K562 (cell line): Measurements from ENCODE around the gene MAP2K7. TPM values are rescaled to one million over a fixed set of nuclear protein-coding genes. Genes with fewer than 3 reads are reported as not detected.

Experiments
- ATAC-seq: fragments of 200-7000 bp; cut with Tn5 transposase; 3 replicates; pipeline ENCODE4 v1.9.1; 2020; ENCODE audit warnings: moderate library complexity
- BruUV-seq: library from RNA; stranded (reverse); fragments of 400-500 nt; replicated peaks from 2 replicates; lab custom pipeline; 2021; lab: Mats Ljungman, UMichigan
- CTCF ChIA-PET: fragments of 300-600 bp; formaldehyde crosslinking; extraction: SDS; loops from one replicate; lab custom pipeline; 2021; ENCODE audit warnings: low intra/inter-chr PET ratio; lab: Yijun Ruan, JAX
- POLR2A ChIA-PET: fragments of 300-600, 350-650 bp; sonication (Branson Sonifier 250); formaldehyde crosslinking; extraction: SDS; loops from one replicate; lab custom pipeline; 2021; ENCODE audit warnings: antibody characterized with exemption, inconsistent platforms; lab: Yijun Ruan, JAX
- DNase-seq, 4 experiments: peaks; one replicate each; pipeline versions ENCODE4 v3.0.0 to v3.0.0-alpha.2; 2011 to 2018; ENCODE audit warnings: low spot score in 3 of 4, mixed read lengths in 3 of 4; ENCODE audit errors: extremely low read depth in 1 of 4
- FAIRE-seq: peaks from 2 replicates; lab custom pipeline; 2011; peaks lifted over from hg19 to GRCh38; lab: Jason Lieb, UNC
- H2AFZ ChIP-seq: 2 replicates; pipeline ENCODE4 v1.6.0; 2011; ENCODE audit warnings: low read depth, low read length, control low read depth, inconsistent platforms
- H3K27ac ChIP-seq: fragments of 200-600 bp; 3 replicates; pipeline ENCODE4 v1.8.0; 2011; ENCODE audit warnings: low read depth, mild to moderate bottlenecking, control low read depth, inconsistent platforms, low read length, moderate library complexity, mixed read lengths; ENCODE audit errors: extremely low read depth
- H3K27me3 ChIP-seq, 2 experiments: fragments of 300-600 bp in 1 of 2; 2 replicates in 1 of 2; 3 replicates in 1 of 2; pipeline versions ENCODE4 v1.6.0 to v1.8.0; 2011; ENCODE audit warnings: inconsistent platforms in 2 of 2, low read length in 2 of 2, mild to moderate bottlenecking in 1 of 2, mixed read lengths in 1 of 2, moderate library complexity in 1 of 2; ENCODE audit not compliant: control insufficient read depth in 2 of 2, insufficient read depth in 2 of 2
- H3K36me3 ChIP-seq: fragments of 300-600 bp; 3 replicates; pipeline ENCODE4 v1.8.0; 2011; ENCODE audit warnings: mild to moderate bottlenecking, low read length, inconsistent platforms; ENCODE audit not compliant: control insufficient read depth, insufficient read depth
- H3K4me1 ChIP-seq, 2 experiments: fragments of 200-600 bp in 1 of 2; replicated peaks in 1 of 2; 2 replicates in 1 of 2; 3 replicates in 1 of 2; pipeline versions ENCODE4 v1.5.1 to v1.8.0; 2011; ENCODE audit warnings: inconsistent platforms in 2 of 2, low read length in 2 of 2, mild to moderate bottlenecking in 1 of 2, mixed read lengths in 1 of 2, moderate library complexity in 1 of 2; ENCODE audit not compliant: control insufficient read depth in 2 of 2, insufficient read depth in 2 of 2
- H3K4me2 ChIP-seq: 2 replicates; pipeline ENCODE4 v1.6.1; 2011; ENCODE audit warnings: low read length, control low read depth, inconsistent platforms, mixed read lengths; ENCODE audit not compliant: insufficient read depth
- H3K4me3 ChIP-seq: fragments of 200-600 bp; sonication (generic), shearing (Covaris generic); 2 replicates; pipeline ENCODE4 v1.5.1; 2016; ENCODE audit warnings: control low read depth, inconsistent platforms
- H3K79me2 ChIP-seq: fragments of 200-600 bp; 3 replicates; pipeline ENCODE4 v1.8.0; 2011; ENCODE audit warnings: low read length, inconsistent platforms; ENCODE audit not compliant: control insufficient read depth, insufficient read depth
- H3K9ac ChIP-seq, 2 experiments: 2 replicates each; pipeline versions ENCODE4 v1.6.0 to v1.6.1; 2011; ENCODE audit warnings: low read depth in 2 of 2, low read length in 2 of 2, control low read depth in 1 of 2, inconsistent platforms in 1 of 2, mild to moderate bottlenecking in 1 of 2, mixed read lengths in 1 of 2; ENCODE audit not compliant: insufficient read depth in 1 of 2
- H3K9me1 ChIP-seq: one replicate; pipeline ENCODE4 v1.6.0; 2011; ENCODE audit warnings: inconsistent platforms, mild to moderate bottlenecking, low read length, moderate library complexity; ENCODE audit not compliant: control insufficient read depth, insufficient read depth
- H3K9me3 ChIP-seq: replicated peaks from 2 replicates; pipeline ENCODE4 v1.5.1; 2011; ENCODE audit warnings: low read depth, low read length, inconsistent platforms; ENCODE audit not compliant: control insufficient read depth, insufficient read depth
- H4K20me1 ChIP-seq: replicated peaks from 2 replicates; pipeline ENCODE4 v1.6.1; 2011; ENCODE audit warnings: low read length, inconsistent platforms, mixed read lengths; ENCODE audit not compliant: control insufficient read depth, insufficient read depth
- ETV1 ChIP-seq: fragments of 450-650 bp; conservative IDR thresholded peaks from 2 replicates; pipeline ENCODE4 v1.6.1; 2016; ENCODE audit warnings: missing genetic modification characterization, control low read depth, low read depth, missing compliant biosample characterization
- GMEB1 ChIP-seq: fragments of 250-450 bp; sonication (Bioruptor Pico); IDR thresholded peaks from 2 replicates; pipeline ENCODE4 v1.4.0; 2020; ENCODE audit warnings: mild to moderate bottlenecking
- HDAC8 ChIP-seq: fragments of 450-650 bp; IDR thresholded peaks from 2 replicates; pipeline ENCODE4 v1.6.1; 2016; ENCODE audit warnings: mild to moderate bottlenecking, missing genetic modification characterization, moderate library complexity, missing compliant biosample characterization
- KDM1A ChIP-seq, 2 experiments: fragments of 450-650 bp; IDR thresholded peaks; 2 replicates each; pipeline ENCODE4 v1.6.1; 2016; ENCODE audit warnings: mild to moderate bottlenecking in 2 of 2
- KDM5B ChIP-seq: fragments of 200-600 bp; sonication (generic); IDR thresholded peaks from 2 replicates; pipeline ENCODE4 v1.6.1; 2012; ENCODE audit warnings: low read depth, mild to moderate bottlenecking, moderate library complexity, low read length, control low read depth, inconsistent platforms; ENCODE audit not compliant: insufficient replicate concordance
- MAZ ChIP-seq, 2 experiments: fragments of 450-650 bp in 1 of 2; sonication (generic) in 1 of 2; formaldehyde crosslinking; IDR thresholded peaks in 1 of 2; conservative IDR thresholded peaks in 1 of 2; 2 replicates each; pipeline versions ENCODE4 v1.4.0 to v1.5.0; 2020; ENCODE audit warnings: mild to moderate bottlenecking in 1 of 2, missing genetic modification reagents in 1 of 2
- PCBP1 ChIP-seq: fragments of 200-400 bp; formaldehyde crosslinking; IDR thresholded peaks from 2 replicates; pipeline ENCODE4 v1.6.1; 2018; ENCODE audit warnings: mild to moderate bottlenecking, low read depth, low read length; ENCODE audit not compliant: poor library complexity, severe bottlenecking
- PHB ChIP-seq: fragments of 250-450 bp; sonication (Bioruptor Pico); IDR thresholded peaks from 2 replicates; pipeline ENCODE4 v1.5.0; 2021
- SAFB2 ChIP-seq: fragments of 200-400 bp; formaldehyde crosslinking; IDR thresholded peaks from 2 replicates; pipeline ENCODE4 v1.6.1; 2018; ENCODE audit warnings: borderline replicate concordance, low read length, low read depth, moderate library complexity; ENCODE audit not compliant: severe bottlenecking
- SUPT5H ChIP-seq: fragments of 450-650 bp; IDR thresholded peaks from 2 replicates; pipeline ENCODE4 v1.6.1; 2016
- ZBTB1 ChIP-seq: sonication (generic); formaldehyde crosslinking; IDR thresholded peaks from 2 replicates; pipeline ENCODE4 v1.8.1; 2023; ENCODE audit warnings: missing genetic modification reagents, low read depth, mild to moderate bottlenecking, borderline replicate concordance
- ZBTB49 ChIP-seq: sonication (generic); formaldehyde crosslinking; IDR thresholded peaks from 2 replicates; pipeline ENCODE4 v1.8.0; 2022; ENCODE audit warnings: missing genetic modification reagents, mild to moderate bottlenecking, borderline replicate concordance
- ZNF121 ChIP-seq: sonication (generic); formaldehyde crosslinking; conservative IDR thresholded peaks from 2 replicates; pipeline ENCODE4 v1.8.0; 2022; ENCODE audit warnings: missing genetic modification reagents
- ZNF282 ChIP-seq: sonication (generic); formaldehyde crosslinking; IDR thresholded peaks from 2 replicates; pipeline ENCODE4 v1.8.1; 2023; ENCODE audit warnings: missing genetic modification reagents
- WGBS: fragments of 100-300 bp; shearing (Covaris generic); methylation state at CpG from one replicate; pipeline ENCODE4 v1.1.6; 2016; ENCODE audit warnings: low coverage, mixed read lengths; ENCODE audit not compliant: insufficient coverage; ENCODE audit errors: missing lambda C conversion rate; 5-methylcytosine and 5-hydroxymethylcytosine counted together
- in situ Hi-C: fragments of 300-500 bp; cut with MboI; formaldehyde crosslinking; loops from 4 replicates; pipeline ENCODE4 v1.15.0; 2018; ENCODE audit warnings: inconsistent platforms, mixed read lengths
- intact Hi-C: fragments of 100-400 bp; cut with micrococcal nuclease; formaldehyde crosslinking; loops from 2 replicates; pipeline ENCODE4 v1.14.2; 2022
- polyA plus RNA-seq, 8 experiments: library from polyadenylated mRNA; depleted of rRNA in 4 of 8; stranded (reverse) in 5 of 8; unstranded in 3 of 8; fragments of >200 nt; fragmentation: Nextera tagmentation in 2 of 8; fragmentation: Illumina TruSeq in 1 of 8; extraction: Ambion mirVana in 2 of 8; extraction: Trizol in 1 of 8; gene quantifications; 2 replicates each; pipeline versions ENCODE4 v1.2.1 to v1.2.3, GENCODE V29; 2011 to 2014; ENCODE audit warnings: inconsistent platforms in 1 of 8, missing spikeins in 1 of 8
- total RNA-seq, 7 experiments: library from RNA; depleted of rRNA in 6 of 7; stranded (reverse); fragments of >200 nt in 6 of 7; fragmentation: Illumina TruSeq in 2 of 7; extraction: Trizol in 2 of 7; gene quantifications; 2 replicates each; pipeline versions ENCODE4 v1.2.1 to v1.2.3, GENCODE V29; 2011 to 2021; ENCODE audit warnings: low replicate concordance in 1 of 7

The MAP2K7 gene
- total and polyA plus RNA-seq, 9 of the 15 experiments (the other 6 are each of a cell fraction or from before 2014, with no cell fraction given), result 0.51 to 45.8 (median 14.1) TPM

DNA sequence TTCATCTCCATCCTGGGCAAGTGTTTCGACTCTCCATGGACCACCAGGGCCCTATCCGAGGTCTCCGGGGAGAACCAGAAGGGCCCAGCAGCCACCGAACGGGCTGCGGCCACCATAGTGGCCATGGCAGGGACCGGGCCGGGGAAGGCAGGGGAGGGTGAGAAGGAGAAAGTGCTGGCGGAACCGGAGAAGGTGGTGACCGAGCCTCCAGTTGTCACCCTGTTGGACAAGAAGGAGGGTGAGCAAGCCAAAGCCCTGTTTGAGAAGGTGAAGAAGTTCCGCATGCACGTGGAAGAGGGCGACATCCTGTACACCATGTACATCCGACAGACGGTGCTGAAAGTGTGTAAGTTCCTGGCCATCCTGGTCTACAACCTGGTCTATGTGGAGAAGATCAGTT is 4.7 kb upstream of the MAP2K7 start:
- Histone ChIP-seq H3K27me3 (no peaks in the 10 kb centered on the region), H3K79me2 (peaks cover 13% of the 10 kb centered on the region), H2AFZ (no peak overlapping the region), H3K36me3 (peaks cover 19% of the 10 kb centered on the region; the same call in 1 of the 3 replicates), H3K9ac (peak overlapping the region in 1 of 2 experiments; percentile 20; a peak in 1 of 4 replicates), H3K9me3 (no peaks in the 10 kb centered on the region), H3K4me3 (no peak overlapping the region), H3K4me2 (no peak overlapping the region), H4K20me1 (no peaks in the 10 kb centered on the region), H3K9me1 (no peaks in the 10 kb centered on the region), H3K4me1 (peaks cover 6 to 37% of the 10 kb centered on the region in 2 experiments; a peak in 4 of 5 replicates), H3K27ac (no peak overlapping the region)
- no peak for TF ChIP-seq ZNF282
- TF ChIP-seq ZBTB49 (CRISPR knock-in tag), result no peak
- TF ChIP-seq MAZ (CRISPR knock-in tag; conservative IDR thresholded peaks at IDR 0.05 in 1 of 2, IDR thresholded peaks at IDR 0.05 in 1 of 2), result no peak
- TF ChIP-seq SUPT5H, result no peak
- TF ChIP-seq ZNF121 (CRISPR knock-in tag), result no peak
- no peak for TF ChIP-seq HDAC8 (tag)
- no peak for TF ChIP-seq GMEB1 (CRISPR knock-in tag)
- no peak for TF ChIP-seq SAFB2
- TF ChIP-seq ETV1 (tag), result no peak
- no peak for TF ChIP-seq PHB (CRISPR knock-in tag)
- TF ChIP-seq KDM1A (IDR thresholded peaks at IDR 0.05), result no peak
- no peak for TF ChIP-seq ZBTB1
- TF ChIP-seq KDM5B, result no peak
- TF ChIP-seq PCBP1, result no peak
- no peak for DNase-seq
- BruUV-seq, result no TSS peak
- intact Hi-C loops (no loop called here), in situ Hi-C loops (no loop called here)
- no peak for ATAC-seq
- POLR2A ChIA-PET, result interaction anchor here (0.6 to 5.3 kb wide), 3 partner anchors 10 to 153 kb away, joined by 3 to 72 read pairs (median 5); partner anchors contain the start of gene LRRC8E
- WGBS, result 92% methylated on average over 13 of the region's 16 CpGs
- FAIRE-seq, result no peak
- CTCF ChIA-PET, result no interaction called here
